Posterior cingulate gyrus (tissue), 11 donors: ENCODE results near the gene PTPRB.

ENCODE experiments used
- DNase-seq, 10 donors: peaks; one replicate each; pipeline versions ENCODE4 v3.0.0 to v3.0.0-alpha.2; 2020 to 2021; ENCODE audit warnings: mixed read lengths in 3 of 10
- intact Hi-C: fragments of 100-400 bp; cut with DNase I; formaldehyde crosslinking; loops from one replicate; pipeline ENCODE4 v1.15.1; 2023

The PTPRB gene

GRCh38 chr12:70468741-70469140, 168.5 kb downstream of the PTPRB start:
- intact Hi-C loops: no loop called here
- DNase-seq: no peak

- DNase-seq: peak in 2 of 10 donors; percentile 56 to 62
- intact Hi-C loops: no loop called here
Observed at GRCh38 chr12:70467918-70468733, 169.1 kb downstream of the PTPRB start.

- DNase-seq: no peak
- intact Hi-C loops: no loop called here
Observed at GRCh38 chr12:70467476-70467875, 169.8 kb downstream of the PTPRB start.

GRCh38 chr12:70466753-70467152, 170.5 kb downstream of the PTPRB start:
- intact Hi-C loops: no loop called here
- no peak for DNase-seq
